Lower lobe of right lung (tissue), 2 donors: ENCODE measurements around the gene MBD5. TPM values are rescaled to one million over a fixed set of nuclear protein-coding genes. Genes with fewer than 3 reads are reported as not detected.

ENCODE experiments used
- ATAC-seq, 2 donors: fragments of 200-7000 bp; cut with Tn5 transposase; one replicate each; pipeline ENCODE4 v1.9.1; 2020 to 2022; ENCODE audit warnings: mild to moderate bottlenecking in 2 of 2, moderate library complexity in 2 of 2
- DNase-seq: peaks from one replicate; pipeline ENCODE4 v3.0.0-alpha.2; 2020
- H3K27ac ChIP-seq: fragments of 200-600 bp; one replicate; pipeline ENCODE4 v1.8.0; 2022
- H3K27me3 ChIP-seq: fragments of 200-600 bp; one replicate; pipeline ENCODE4 v1.8.0; 2022; ENCODE audit warnings: low read depth
- H3K36me3 ChIP-seq: fragments of 200-600 bp; one replicate; pipeline ENCODE4 v1.8.0; 2022; ENCODE audit warnings: mild to moderate bottlenecking
- H3K4me1 ChIP-seq: fragments of 200-600 bp; one replicate; pipeline ENCODE4 v1.8.0; 2022
- H3K4me3 ChIP-seq: fragments of 200-600 bp; one replicate; pipeline ENCODE4 v1.8.0; 2022; ENCODE audit warnings: mild to moderate bottlenecking
- H3K9me3 ChIP-seq: fragments of 200-600 bp; one replicate; pipeline ENCODE4 v1.8.0; 2022
- CTCF ChIP-seq: fragments of 200-600 bp; IDR thresholded peaks from one replicate; pipeline ENCODE4 v1.8.0; 2022; ENCODE audit warnings: antibody characterized with exemption, mild to moderate bottlenecking
- intact Hi-C: fragments of 100-400 bp; cut with DNase I; formaldehyde crosslinking; loops from one replicate; pipeline ENCODE4 v1.11.0; 2022
- total RNA-seq: library from RNA; stranded (reverse); fragmentation: NEBNext Ultra II Directional; extraction: Animal tissue kit (Norgen Biotek cat#: 25700); gene quantifications from one replicate; pipeline ENCODE4 v1.2.1, GENCODE V29; 2021
- donor health status: DM: no; HTN: yes; CAD: no; lungs with severe emphysema.

The MBD5 gene
- total RNA-seq, 1 donor from 2014 or later = 46.3 TPM

- Histone ChIP-seq H3K4me3 (no peak overlapping the region), H3K4me1 (no peaks in the 10 kb centered on the region), H3K36me3 (no peaks in the 10 kb centered on the region), H3K27ac (no peak overlapping the region), H3K9me3 (no peaks in the 10 kb centered on the region), H3K27me3 (no peaks in the 10 kb centered on the region)
- intact Hi-C loops = no loop called here
- TF ChIP-seq CTCF = no peak
- DNase-seq = no peak
- peak in 1 of 2 donors; percentile 27 for ATAC-seq
These were observed 277.3 kb downstream of the MBD5 start for GRCh38 chr2:148298196-148298595.

- Histone ChIP-seq H3K4me1 (no peaks in the 10 kb centered on the region), H3K27ac (no peak overlapping the region), H3K9me3 (no peaks in the 10 kb centered on the region), H3K36me3 (no peaks in the 10 kb centered on the region), H3K4me3 (no peak overlapping the region), H3K27me3 (no peaks in the 10 kb centered on the region)
- ATAC-seq = peak; percentile 60 to 88
- no peak for TF ChIP-seq CTCF
- DNase-seq = no peak
- intact Hi-C loops = no loop called here
These were observed 278.7 kb downstream of the MBD5 start for GRCh38 chr2:148299616-148300015.

GRCh38 chr2:148300544-148300943 is 279.7 kb downstream of the MBD5 start:
- intact Hi-C loops = no loop called here
- no peaks in the 10 kb centered on the region for H3K36me3 ChIP-seq
- H3K27me3 ChIP-seq = no peaks in the 10 kb centered on the region
- DNase-seq = no peak
- H3K27ac ChIP-seq = no peak overlapping the region
- TF ChIP-seq CTCF = no peak
- ATAC-seq = peak in 1 of 2 donors; percentile 24
- H3K4me3 ChIP-seq = no peak overlapping the region
- no peaks in the 10 kb centered on the region for H3K4me1 ChIP-seq
- H3K9me3 ChIP-seq = no peaks in the 10 kb centered on the region

- TF ChIP-seq CTCF = no peak
- DNase-seq (no peak), ATAC-seq (no peak)
- no peaks in the 10 kb centered on the region for H3K4me1 ChIP-seq
- H3K27ac ChIP-seq = no peak overlapping the region
- intact Hi-C loops = no loop called here
- no peaks in the 10 kb centered on the region for H3K9me3 ChIP-seq
- H3K36me3 ChIP-seq = no peaks in the 10 kb centered on the region
- no peak overlapping the region for H3K4me3 ChIP-seq
- H3K27me3 ChIP-seq = no peaks in the 10 kb centered on the region
These were observed 280.5 kb downstream of the MBD5 start for GRCh38 chr2:148301362-148301761.

GRCh38 chr2:148302526-148302925 is 281.6 kb downstream of the MBD5 start:
- no peak for ATAC-seq
- Histone ChIP-seq H3K36me3 (no peaks in the 10 kb centered on the region), H3K27ac (no peak overlapping the region), H3K4me3 (no peak overlapping the region), H3K9me3 (no peaks in the 10 kb centered on the region), H3K27me3 (no peaks in the 10 kb centered on the region), H3K4me1 (no peaks in the 10 kb centered on the region)
- DNase-seq = no peak
- intact Hi-C loops = no loop called here
- TF ChIP-seq CTCF = no peak

- DNase-seq (no peak), ATAC-seq (no peak)
- no peak overlapping the region for H3K4me3 ChIP-seq
- H3K27me3 ChIP-seq = no peaks in the 10 kb centered on the region
- H3K9me3 ChIP-seq = no peaks in the 10 kb centered on the region
- intact Hi-C loops = no loop called here
- H3K4me1 ChIP-seq = no peaks in the 10 kb centered on the region
- H3K27ac ChIP-seq = no peak overlapping the region
- no peaks in the 10 kb centered on the region for H3K36me3 ChIP-seq
- no peak for TF ChIP-seq CTCF
These were observed 282.3 kb downstream of the MBD5 start for GRCh38 chr2:148303161-148303560.
